Chondrocyte (in vitro differentiated cells): ENCODE measurements around the gene PTCSC3. TPM values are rescaled to one million over a fixed set of nuclear protein-coding genes. Genes with fewer than 3 reads are reported as not detected.

Source experiments
- DNase-seq: peaks from one replicate; pipeline ENCODE4 v3.0.0; 2021; ENCODE audit warnings: mixed read lengths, low spot score
- H3K27ac Mint-ChIP-seq: one replicate; pipeline ENCODE4 v1.8.0; 2021; ENCODE audit warnings: mild to moderate bottlenecking, moderate library complexity, mixed read lengths; ENCODE audit not compliant: unreplicated experiment
- H3K27me3 Mint-ChIP-seq: 2 replicates; pipeline ENCODE4 v1.8.0; 2021; ENCODE audit warnings: low read depth, mixed read lengths
- H3K36me3 Mint-ChIP-seq: 2 replicates; pipeline ENCODE4 v1.8.0; 2021; ENCODE audit warnings: low read depth, mixed read lengths
- H3K4me1 Mint-ChIP-seq: 2 replicates; pipeline ENCODE4 v1.8.0; 2021; ENCODE audit warnings: low read depth, mild to moderate bottlenecking, mixed read lengths
- H3K4me3 Mint-ChIP-seq: one replicate; pipeline ENCODE4 v1.8.0; 2021; ENCODE audit warnings: mild to moderate bottlenecking, moderate library complexity, mixed read lengths; ENCODE audit not compliant: unreplicated experiment
- H3K9me3 Mint-ChIP-seq: 2 replicates; pipeline ENCODE4 v1.8.0; 2021; ENCODE audit warnings: low read depth, mixed read lengths
- CTCF ChIP-seq: fragments of 200-600 bp; sonication (generic); IDR thresholded peaks from 2 replicates; pipeline ENCODE4 v1.5.0; 2021; ENCODE audit warnings: antibody characterized with exemption, mild to moderate bottlenecking, moderate library complexity
- total RNA-seq: library from RNA; stranded (reverse); gene quantifications from 3 replicates; pipeline ENCODE4 v1.2.1, GENCODE V29; 2021

Gene PTCSC3
- total RNA-seq, 1 donor from 2014 or later = not detected

- no peaks in the 10 kb centered on the region for H3K4me1 Mint-ChIP-seq
- peaks cover 33% of the 10 kb centered on the region for H3K27me3 Mint-ChIP-seq
- H3K9me3 Mint-ChIP-seq = no peaks in the 10 kb centered on the region
- H3K4me3 Mint-ChIP-seq = no peak overlapping the region
- no peak for TF ChIP-seq CTCF
- DNase-seq = no peak
- H3K36me3 Mint-ChIP-seq = no peaks in the 10 kb centered on the region
- H3K27ac Mint-ChIP-seq = no peak overlapping the region
Observed at GRCh38 chr14:36167431-36167830, 9.1 kb downstream of the PTCSC3 start.

GRCh38 chr14:36163451-36163850 lies 13.1 kb downstream of the PTCSC3 start:
- no peak for DNase-seq
- H3K27me3 Mint-ChIP-seq = peaks cover 39% of the 10 kb centered on the region
- H3K4me3 Mint-ChIP-seq = no peak overlapping the region
- no peaks in the 10 kb centered on the region for H3K4me1 Mint-ChIP-seq
- H3K9me3 Mint-ChIP-seq = no peaks in the 10 kb centered on the region
- H3K27ac Mint-ChIP-seq = no peak overlapping the region
- no peaks in the 10 kb centered on the region for H3K36me3 Mint-ChIP-seq
- no peak for TF ChIP-seq CTCF

- Mint-ChIP-seq H3K36me3 (no peaks in the 10 kb centered on the region), H3K27me3 (peaks cover 38% of the 10 kb centered on the region), H3K4me3 (no peak overlapping the region)
Observed at GRCh38 chr14:36162267-36162666, 14.3 kb downstream of the PTCSC3 start.

GRCh38 chr14:36161776-36162175 lies 14.7 kb downstream of the PTCSC3 start:
- TF ChIP-seq CTCF = no peak
- DNase-seq = no peak
- H3K4me1 Mint-ChIP-seq = no peaks in the 10 kb centered on the region
- no peaks in the 10 kb centered on the region for H3K36me3 Mint-ChIP-seq
- H3K9me3 Mint-ChIP-seq = no peaks in the 10 kb centered on the region
- no peak overlapping the region for H3K4me3 Mint-ChIP-seq
- H3K27me3 Mint-ChIP-seq = peaks cover 36% of the 10 kb centered on the region
- no peak overlapping the region for H3K27ac Mint-ChIP-seq

More at GRCh38 chr14:36162267-36162666, 14.3 kb downstream of the PTCSC3 start:
- Mint-ChIP-seq H3K9me3 (no peaks in the 10 kb centered on the region), H3K4me1 (no peaks in the 10 kb centered on the region), H3K27ac (no peak overlapping the region)
- no peak for TF ChIP-seq CTCF
- no peak for DNase-seq

GRCh38 chr14:36151335-36151734 lies 25.2 kb downstream of the PTCSC3 start:
- H3K4me3 Mint-ChIP-seq = no peak overlapping the region
- H3K36me3 Mint-ChIP-seq = no peaks in the 10 kb centered on the region
- H3K4me1 Mint-ChIP-seq = no peaks in the 10 kb centered on the region
- peaks cover 2% of the 10 kb centered on the region for H3K27me3 Mint-ChIP-seq
- DNase-seq = no peak
- TF ChIP-seq CTCF = no peak
- H3K27ac Mint-ChIP-seq = no peak overlapping the region
- peaks cover 26% of the 10 kb centered on the region for H3K9me3 Mint-ChIP-seq
